GM12875 (cell line): ENCODE measurements around the gene PLXNA4.

ENCODE experiments used
- H3K4me3 ChIP-seq: one replicate; pipeline ENCODE4 v1.5.1; 2011; ENCODE audit warnings: low read depth, low read length, control low read depth
- TF ChIP-seq, protein P1 (sequence below): IDR thresholded peaks from 2 replicates; pipeline ENCODE4 v1.5.1; 2011; ENCODE audit warnings: low read depth, mild to moderate bottlenecking, control low read depth, inconsistent platforms, low read length, moderate library complexity, borderline replicate concordance; ENCODE audit not compliant: insufficient read depth

PLXNA4 gene

DNA sequence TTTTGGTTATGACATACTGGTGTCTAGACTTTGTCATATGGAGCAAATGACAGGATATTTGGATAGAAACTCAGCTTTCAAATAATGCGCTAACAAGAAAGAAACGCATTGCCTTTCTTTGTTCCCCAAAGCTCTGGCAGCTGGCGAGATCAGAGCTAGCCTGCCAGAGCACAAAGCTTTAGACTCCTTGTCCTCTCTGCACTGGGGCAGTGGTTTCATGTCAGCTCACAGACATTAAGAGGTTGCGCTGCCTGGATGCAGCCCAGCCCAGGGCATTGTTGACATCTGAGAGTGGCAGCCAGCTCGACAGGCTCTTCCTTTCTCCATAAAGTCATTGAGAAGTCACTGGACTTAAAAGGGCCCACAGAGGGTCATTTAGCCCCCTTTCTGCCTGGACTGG, 212.0 kb downstream of the PLXNA4 start:
- H3K4me3 ChIP-seq = no peak overlapping the region
- TF ChIP-seq, protein P1, sequence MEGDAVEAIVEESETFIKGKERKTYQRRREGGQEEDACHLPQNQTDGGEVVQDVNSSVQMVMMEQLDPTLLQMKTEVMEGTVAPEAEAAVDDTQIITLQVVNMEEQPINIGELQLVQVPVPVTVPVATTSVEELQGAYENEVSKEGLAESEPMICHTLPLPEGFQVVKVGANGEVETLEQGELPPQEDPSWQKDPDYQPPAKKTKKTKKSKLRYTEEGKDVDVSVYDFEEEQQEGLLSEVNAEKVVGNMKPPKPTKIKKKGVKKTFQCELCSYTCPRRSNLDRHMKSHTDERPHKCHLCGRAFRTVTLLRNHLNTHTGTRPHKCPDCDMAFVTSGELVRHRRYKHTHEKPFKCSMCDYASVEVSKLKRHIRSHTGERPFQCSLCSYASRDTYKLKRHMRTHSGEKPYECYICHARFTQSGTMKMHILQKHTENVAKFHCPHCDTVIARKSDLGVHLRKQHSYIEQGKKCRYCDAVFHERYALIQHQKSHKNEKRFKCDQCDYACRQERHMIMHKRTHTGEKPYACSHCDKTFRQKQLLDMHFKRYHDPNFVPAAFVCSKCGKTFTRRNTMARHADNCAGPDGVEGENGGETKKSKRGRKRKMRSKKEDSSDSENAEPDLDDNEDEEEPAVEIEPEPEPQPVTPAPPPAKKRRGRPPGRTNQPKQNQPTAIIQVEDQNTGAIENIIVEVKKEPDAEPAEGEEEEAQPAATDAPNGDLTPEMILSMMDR = no peak

DNA sequence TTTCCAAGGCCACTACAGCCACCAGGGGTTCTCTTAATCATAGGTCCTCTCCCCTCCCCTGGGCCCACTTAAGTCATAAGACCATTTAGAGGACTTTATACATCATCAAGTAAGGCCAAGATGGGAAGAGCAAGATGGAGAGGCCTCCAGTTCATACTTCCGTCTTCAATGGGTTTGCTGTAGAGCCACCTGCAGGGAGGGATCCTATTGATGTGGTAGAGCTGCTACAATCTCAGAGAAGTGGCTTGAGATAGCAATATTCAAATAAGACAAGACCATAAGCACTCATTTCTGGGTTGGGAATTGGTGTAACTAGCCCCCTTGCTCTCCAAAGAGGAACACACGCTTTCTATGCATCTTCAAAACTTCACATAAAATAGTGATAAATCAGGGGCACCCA, 214.2 kb downstream of the PLXNA4 start:
- no peak overlapping the region for H3K4me3 ChIP-seq
- TF ChIP-seq, protein P1 = no peak

DNA sequence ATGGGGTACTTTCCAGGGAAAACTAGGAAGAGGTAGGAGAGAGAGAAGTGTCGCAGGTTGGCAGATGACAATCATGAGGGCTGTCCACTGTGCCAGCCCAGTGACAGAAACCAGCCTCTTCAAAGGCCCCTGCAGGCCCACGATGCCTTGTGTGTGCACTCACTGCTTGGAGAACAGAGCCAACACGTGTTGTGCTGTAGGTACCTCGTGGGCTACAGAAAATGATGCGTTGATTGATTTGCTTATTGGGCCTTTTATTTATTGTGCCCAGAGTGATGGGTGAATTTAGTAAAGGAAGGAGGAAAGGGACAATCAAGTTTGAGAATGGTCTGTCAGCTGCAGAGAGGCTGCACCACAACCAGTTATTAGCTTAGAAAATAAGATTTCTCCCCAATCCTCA, 215.1 kb downstream of the PLXNA4 start:
- H3K4me3 ChIP-seq = no peak overlapping the region
- TF ChIP-seq, protein P1 = no peak

DNA sequence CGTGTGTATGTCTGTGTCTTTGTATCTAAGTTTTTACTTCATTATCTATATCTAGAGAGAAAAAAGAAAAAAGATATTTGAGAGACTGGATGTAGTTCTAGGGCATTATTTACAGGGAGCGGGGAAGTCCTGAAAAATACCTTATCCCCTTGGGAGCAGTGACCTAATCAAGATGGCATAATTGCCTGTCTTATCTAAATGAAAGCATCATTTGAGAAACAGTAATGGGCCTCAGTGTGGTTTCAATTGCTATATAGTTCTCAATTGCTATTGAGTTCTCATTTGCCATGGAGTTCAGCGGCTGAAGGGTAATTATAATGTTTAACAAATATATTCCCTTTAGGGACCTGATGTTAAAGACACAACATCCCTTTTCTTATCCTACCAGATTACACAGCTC, 216.5 kb downstream of the PLXNA4 start:
- TF ChIP-seq, protein P1 = no peak

DNA sequence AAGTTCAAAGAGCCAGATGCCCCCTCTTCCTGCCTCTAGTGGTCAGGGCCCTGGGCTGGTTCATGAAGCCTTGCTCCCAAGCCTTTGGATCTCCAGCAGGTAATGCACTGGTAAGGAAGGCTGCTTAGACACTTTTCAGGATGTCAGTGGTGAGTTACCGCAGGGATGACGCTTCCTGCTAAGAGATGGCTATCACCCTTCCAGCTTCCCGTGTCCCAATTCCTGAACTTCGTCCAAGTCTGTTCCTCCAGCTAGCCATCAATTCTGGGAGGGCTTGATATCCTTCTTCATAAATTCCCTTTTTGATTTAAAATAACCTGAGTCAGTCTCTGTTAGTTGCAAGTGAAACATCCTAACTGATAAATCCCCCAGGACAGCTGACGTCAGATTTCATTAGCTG, 221.2 kb downstream of the PLXNA4 start:
- no peak overlapping the region for H3K4me3 ChIP-seq
- TF ChIP-seq, protein P1 = no peak

More for the DNA sequence above, 216.5 kb downstream of the PLXNA4 start:
- H3K4me3 ChIP-seq = no peak overlapping the region

DNA sequence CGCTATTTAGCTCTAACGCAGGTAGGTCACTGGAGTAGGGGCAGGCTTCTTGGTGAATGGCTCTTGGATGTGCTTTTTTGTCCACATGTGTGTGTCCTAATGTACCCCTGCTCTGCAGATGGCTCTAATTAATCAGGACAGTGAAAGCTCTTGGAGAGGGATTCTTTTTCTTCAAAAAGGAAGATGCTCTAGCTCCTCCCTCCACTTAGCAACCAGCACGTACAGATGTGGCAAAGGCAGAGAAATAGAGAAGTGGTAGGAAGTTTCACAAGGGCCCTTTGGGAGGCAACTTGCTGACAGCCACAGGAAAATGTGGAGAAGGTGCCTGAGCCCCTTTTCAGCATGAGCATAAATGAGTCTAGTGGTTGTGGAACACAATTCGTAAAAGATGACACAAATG, 221.7 kb downstream of the PLXNA4 start:
- no peak overlapping the region for H3K4me3 ChIP-seq
- TF ChIP-seq, protein P1 = no peak

DNA sequence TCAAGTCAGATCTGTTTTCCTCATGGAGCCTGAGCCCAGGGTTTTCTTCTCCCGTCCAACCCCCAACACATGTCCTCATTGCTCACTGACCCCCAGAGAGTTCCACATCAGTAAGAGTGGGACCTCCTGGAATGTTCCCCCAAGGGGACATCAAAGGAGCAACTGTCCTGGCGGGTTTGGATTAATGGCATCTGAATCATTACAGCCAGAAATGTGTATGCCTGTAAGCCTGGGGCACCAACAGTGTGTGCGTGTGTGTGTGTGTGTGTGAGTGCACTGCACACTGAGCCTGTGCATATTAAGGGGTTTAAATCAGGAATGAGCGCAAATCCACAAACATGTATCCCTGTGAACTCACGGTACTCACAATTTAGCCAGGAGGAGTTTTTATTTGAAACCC, 222.3 kb downstream of the PLXNA4 start:
- no peak overlapping the region for H3K4me3 ChIP-seq
- TF ChIP-seq, protein P1 = no peak
